Measurements from ENCODE around the gene GRB14. TPM values are rescaled to one million over a fixed set of nuclear protein-coding genes. Genes with fewer than 3 reads are reported as not detected.
"Not testable (repeated sequence)": the region's sequence is repeated elsewhere in the genome, so short reads cannot be mapped to it uniquely, and the experiment has no call there.

GRB14 gene
- total RNA-seq, 3 donors from 2014 or later, result 0.27 TPM; not detected in 2

GRCh38 chr2:164512871-164513270 is 108.4 kb downstream of the GRB14 start:
- H3K27me3 Mint-ChIP-seq (ENCODE audit: low read depth), result no peaks in the 10 kb centered on the region
- DNase-seq (no peak), ATAC-seq (no peak)
- no peaks in the 10 kb centered on the region for H3K36me3 Mint-ChIP-seq (ENCODE audit: insufficient read depth)
- H3K9me3 Mint-ChIP-seq, result peaks cover 14% of the 10 kb centered on the region
- no peaks in the 10 kb centered on the region for H3K4me1 Mint-ChIP-seq (ENCODE audit: low read depth)
- no peak overlapping the region for H3K4me3 Mint-ChIP-seq

DNA sequence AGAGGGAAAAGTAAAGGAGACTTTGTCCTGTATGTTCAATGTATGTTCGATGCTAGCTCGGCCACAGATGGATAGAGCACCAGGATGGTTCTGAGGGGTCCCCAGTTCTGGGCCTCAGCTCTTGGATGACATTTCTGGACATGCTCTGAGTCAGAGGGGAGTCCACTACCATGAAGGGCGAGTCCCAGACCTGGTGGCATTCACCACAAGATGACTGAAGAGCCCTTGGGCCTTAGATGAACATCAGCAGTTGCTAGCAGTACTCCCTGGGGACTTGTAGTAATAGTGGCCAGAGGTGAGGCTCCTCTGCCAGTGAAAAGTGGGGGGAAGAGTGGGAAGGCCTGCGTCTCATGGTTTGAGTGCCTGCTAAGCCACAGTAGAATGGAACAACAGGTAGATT is 109.5 kb downstream of the GRB14 start:
- no peak for DNase-seq
- no peak overlapping the region for H3K4me3 Mint-ChIP-seq
- peaks cover 14% of the 10 kb centered on the region for H3K9me3 Mint-ChIP-seq
- no peak for ATAC-seq
- H3K4me1 Mint-ChIP-seq (ENCODE audit: low read depth), result no peaks in the 10 kb centered on the region
- H3K27me3 Mint-ChIP-seq (ENCODE audit: low read depth), result no peaks in the 10 kb centered on the region
- no peaks in the 10 kb centered on the region for H3K36me3 Mint-ChIP-seq (ENCODE audit: insufficient read depth)

GRCh38 chr2:164510895-164511294 is 110.4 kb downstream of the GRB14 start:
- DNase-seq, result no peak
- no peaks in the 10 kb centered on the region for H3K36me3 Mint-ChIP-seq (ENCODE audit: insufficient read depth)
- H3K4me1 Mint-ChIP-seq (ENCODE audit: low read depth), result no peaks in the 10 kb centered on the region
- H3K9me3 Mint-ChIP-seq, result peaks cover 14% of the 10 kb centered on the region
- no peaks in the 10 kb centered on the region for H3K27me3 Mint-ChIP-seq (ENCODE audit: low read depth)
- no peak overlapping the region for H3K4me3 Mint-ChIP-seq
- no peak for ATAC-seq

GRCh38 chr2:164509137-164509877 is 112.0 kb downstream of the GRB14 start:
- ATAC-seq, result no peak
- H3K27me3 Mint-ChIP-seq (ENCODE audit: low read depth), result no peaks in the 10 kb centered on the region
- peaks cover 9% of the 10 kb centered on the region for H3K9me3 Mint-ChIP-seq
- no peak overlapping the region for H3K4me3 Mint-ChIP-seq
- no peaks in the 10 kb centered on the region for H3K4me1 Mint-ChIP-seq (ENCODE audit: low read depth)
- no peaks in the 10 kb centered on the region for H3K36me3 Mint-ChIP-seq (ENCODE audit: insufficient read depth)
- DNase-seq, result no peak

- Mint-ChIP-seq H3K27me3 (ENCODE audit: low read depth) (no peaks in the 10 kb centered on the region), H3K4me1 (ENCODE audit: low read depth) (no peaks in the 10 kb centered on the region), H3K36me3 (ENCODE audit: insufficient read depth) (no peaks in the 10 kb centered on the region), H3K4me3 (no peak overlapping the region), H3K9me3 (no peaks in the 10 kb centered on the region)
- no peak for DNase-seq
- no peak for ATAC-seq
Observed at GRCh38 chr2:164504253-164504652, 117.0 kb downstream of the GRB14 start.

GRCh38 chr2:164498836-164499235 is 122.4 kb downstream of the GRB14 start:
- ATAC-seq (no peak), DNase-seq (no peak)
- H3K4me1 Mint-ChIP-seq (ENCODE audit: low read depth), result no peaks in the 10 kb centered on the region
- H3K4me3 Mint-ChIP-seq, result no peak overlapping the region
- H3K36me3 Mint-ChIP-seq (ENCODE audit: insufficient read depth), result no peaks in the 10 kb centered on the region
- H3K27me3 Mint-ChIP-seq (ENCODE audit: low read depth), result no peaks in the 10 kb centered on the region
- H3K9me3 Mint-ChIP-seq, result no peaks in the 10 kb centered on the region

- Mint-ChIP-seq H3K27me3 (ENCODE audit: low read depth) (no peaks in the 10 kb centered on the region), H3K4me3 (no peak overlapping the region), H3K36me3 (ENCODE audit: insufficient read depth) (no peaks in the 10 kb centered on the region), H3K4me1 (ENCODE audit: low read depth) (no peaks in the 10 kb centered on the region), H3K9me3 (no peaks in the 10 kb centered on the region)
- no peak for ATAC-seq
- no peak for DNase-seq
Observed at GRCh38 chr2:164496881-164497280, 124.4 kb downstream of the GRB14 start.

GRCh38 chr2:164496421-164496820 is 124.9 kb downstream of the GRB14 start:
- H3K4me3 Mint-ChIP-seq, result no peak overlapping the region
- no peaks in the 10 kb centered on the region for H3K36me3 Mint-ChIP-seq (ENCODE audit: insufficient read depth)
- DNase-seq, result no peak
- H3K9me3 Mint-ChIP-seq, result no peaks in the 10 kb centered on the region
- H3K4me1 Mint-ChIP-seq (ENCODE audit: low read depth), result no peaks in the 10 kb centered on the region
- no peaks in the 10 kb centered on the region for H3K27me3 Mint-ChIP-seq (ENCODE audit: low read depth)
- no peak for ATAC-seq

- no peak for ATAC-seq
- no peak for DNase-seq
- Mint-ChIP-seq H3K4me3 (no peak overlapping the region), H3K9me3 (no peaks in the 10 kb centered on the region), H3K27me3 (ENCODE audit: low read depth) (no peaks in the 10 kb centered on the region), H3K36me3 (ENCODE audit: insufficient read depth) (no peaks in the 10 kb centered on the region), H3K4me1 (ENCODE audit: low read depth) (no peaks in the 10 kb centered on the region)
Observed at GRCh38 chr2:164495491-164496223, 125.6 kb downstream of the GRB14 start.

- ATAC-seq (no peak), DNase-seq (no peak)
- H3K9me3 Mint-ChIP-seq, result no peaks in the 10 kb centered on the region
- H3K4me3 Mint-ChIP-seq, result no peak overlapping the region
- no peaks in the 10 kb centered on the region for H3K4me1 Mint-ChIP-seq (ENCODE audit: low read depth)
- H3K36me3 Mint-ChIP-seq (ENCODE audit: insufficient read depth), result no peaks in the 10 kb centered on the region
- no peaks in the 10 kb centered on the region for H3K27me3 Mint-ChIP-seq (ENCODE audit: low read depth)
Observed at GRCh38 chr2:164485541-164485940, 135.7 kb downstream of the GRB14 start.

DNA sequence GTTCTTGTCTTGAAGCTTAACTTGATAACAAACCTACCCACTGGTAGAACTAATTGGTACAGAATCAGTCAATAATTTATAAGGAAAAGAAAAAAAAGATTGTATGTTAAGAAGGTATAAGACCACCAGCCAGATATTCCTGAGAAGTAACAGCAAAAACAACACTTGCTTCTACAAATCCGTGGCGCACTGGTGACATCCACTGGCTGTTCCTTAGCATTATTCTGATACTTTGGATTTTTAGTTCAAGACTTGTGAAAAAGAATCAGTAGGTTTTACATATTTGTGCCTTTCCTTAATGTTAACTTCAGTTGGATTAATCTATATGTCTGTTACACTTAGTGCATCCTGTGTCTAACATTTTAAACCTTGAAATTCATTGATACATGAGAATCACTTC is 141.8 kb downstream of the GRB14 start:
- Mint-ChIP-seq H3K4me1 (ENCODE audit: low read depth) (no peaks in the 10 kb centered on the region), H3K4me3 (no peak overlapping the region), H3K9me3 (no peaks in the 10 kb centered on the region), H3K36me3 (ENCODE audit: insufficient read depth) (no peaks in the 10 kb centered on the region), H3K27me3 (ENCODE audit: low read depth) (no peaks in the 10 kb centered on the region)
- DNase-seq (no peak), ATAC-seq (no peak)

GRCh38 chr2:164478205-164478604 is 143.1 kb downstream of the GRB14 start:
- no peaks in the 10 kb centered on the region for H3K36me3 Mint-ChIP-seq (ENCODE audit: insufficient read depth)
- DNase-seq (no peak), ATAC-seq (no peak)
- H3K9me3 Mint-ChIP-seq, result no peaks in the 10 kb centered on the region
- H3K27me3 Mint-ChIP-seq (ENCODE audit: low read depth), result no peaks in the 10 kb centered on the region
- no peak overlapping the region for H3K4me3 Mint-ChIP-seq
- H3K4me1 Mint-ChIP-seq (ENCODE audit: low read depth), result no peaks in the 10 kb centered on the region

GRCh38 chr2:164474873-164475272 is 146.4 kb downstream of the GRB14 start:
- ATAC-seq (no peak), DNase-seq (no peak)
- H3K9me3 Mint-ChIP-seq, result peaks cover 3% of the 10 kb centered on the region
- H3K36me3 Mint-ChIP-seq (ENCODE audit: insufficient read depth), result no peaks in the 10 kb centered on the region
- H3K4me3 Mint-ChIP-seq, result no peak overlapping the region
- no peaks in the 10 kb centered on the region for H3K4me1 Mint-ChIP-seq (ENCODE audit: low read depth)
- no peaks in the 10 kb centered on the region for H3K27me3 Mint-ChIP-seq (ENCODE audit: low read depth)

DNA sequence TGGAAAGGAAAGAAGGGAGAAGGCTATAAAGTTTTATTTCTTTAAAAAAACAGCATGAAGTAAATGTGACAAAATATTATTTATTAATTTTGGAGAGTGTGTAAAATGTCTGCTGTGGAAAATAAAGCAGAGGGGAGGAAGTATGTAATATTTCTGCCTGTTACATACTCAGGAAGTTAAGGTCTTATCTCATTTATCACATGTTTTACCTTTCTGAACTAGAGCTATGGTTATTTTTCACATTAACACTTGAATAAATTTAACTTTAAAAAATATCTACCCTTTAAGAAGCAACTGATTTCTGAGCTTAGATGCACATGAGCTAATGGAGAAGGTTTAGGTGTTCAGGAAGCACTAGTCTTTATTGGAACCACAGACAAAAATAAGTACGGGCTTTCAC is 148.3 kb downstream of the GRB14 start:
- DNase-seq, result no peak
- Mint-ChIP-seq H3K4me1 (ENCODE audit: low read depth) (no peaks in the 10 kb centered on the region), H3K4me3 (no peak overlapping the region), H3K9me3 (peaks cover 3% of the 10 kb centered on the region), H3K27me3 (ENCODE audit: low read depth) (no peaks in the 10 kb centered on the region), H3K36me3 (ENCODE audit: insufficient read depth) (no peaks in the 10 kb centered on the region)
- ATAC-seq, result no peak

DNA sequence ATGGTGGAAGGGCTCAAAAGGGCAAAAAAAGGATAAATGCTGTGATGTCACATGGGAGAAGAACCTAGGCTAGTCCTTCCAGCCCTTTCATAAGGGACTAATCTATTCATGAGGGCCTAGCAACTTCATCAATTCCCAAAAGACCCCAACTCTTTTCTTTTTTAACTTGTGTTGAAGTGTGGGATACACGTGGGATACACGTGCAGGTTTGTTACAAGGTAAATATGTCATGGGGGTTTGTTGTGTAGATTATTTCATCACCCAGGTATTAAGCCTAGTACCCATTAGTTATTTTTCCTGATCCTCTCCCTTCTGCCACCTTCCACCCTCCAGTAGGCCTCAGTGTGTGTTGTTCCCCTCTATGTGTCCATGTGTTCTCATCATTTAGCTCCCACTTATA is 156.2 kb downstream of the GRB14 start:
- not testable (repeated sequence) for H3K4me1 Mint-ChIP-seq (ENCODE audit: low read depth)

More for the DNA sequence above, 156.2 kb downstream of the GRB14 start:
- H3K36me3 Mint-ChIP-seq (ENCODE audit: insufficient read depth); H3K9me3 Mint-ChIP-seq; H3K4me3 Mint-ChIP-seq; H3K27me3 Mint-ChIP-seq (ENCODE audit: low read depth); DNase-seq; ATAC-seq: not testable (repeated sequence)
